ENCODE data around the gene ZNF25. TPM values are rescaled to one million over a fixed set of nuclear protein-coding genes. Genes with fewer than 3 reads are reported as not detected.
"Not testable (repeated sequence)": the region's sequence is repeated elsewhere in the genome, so short reads cannot be mapped to it uniquely, and the experiment has no call there.

ZNF25 gene
- total RNA-seq, 1 donor from 2014 or later = 12.8 TPM

DNA sequence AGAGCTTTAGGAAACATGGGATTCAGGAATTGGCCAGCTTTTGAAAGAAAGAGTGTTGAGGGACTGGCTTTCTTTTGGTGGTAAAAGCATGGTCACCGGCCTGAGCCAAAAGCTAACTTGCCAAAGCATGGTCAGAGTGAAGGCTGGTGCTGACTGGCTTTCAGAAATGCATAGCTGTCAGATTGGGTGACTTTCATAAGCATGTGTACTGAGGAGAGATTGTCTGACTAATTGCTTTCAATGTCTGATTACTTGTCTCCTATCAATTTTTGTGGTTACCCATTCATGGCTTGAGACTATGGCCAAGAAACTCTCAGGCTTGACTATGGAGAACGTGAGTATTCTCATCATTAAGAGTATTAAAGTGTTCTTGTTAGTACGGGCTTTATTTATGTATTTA is 28.2 kb downstream of the ZNF25 start:
- Histone ChIP-seq H3K4me3 (no peak overlapping the region), H3K4me1 (no peaks in the 10 kb centered on the region), H3K9me3 (no peaks in the 10 kb centered on the region), H3K27me3 (no peaks in the 10 kb centered on the region), H3K27ac (no peak overlapping the region), H3K36me3 (peaks cover 0 to 24% of the 10 kb centered on the region in 2 donors)
- DNase-seq (ENCODE audit: extremely low spot score in 2 of 2) = no peak
- TF ChIP-seq POLR2AphosphoS5 (IDR thresholded peaks at IDR 0.05; ENCODE audit: insufficient read depth in 1 of 2, low read depth in 1 of 2) = no peak
- TF ChIP-seq, protein P1, sequence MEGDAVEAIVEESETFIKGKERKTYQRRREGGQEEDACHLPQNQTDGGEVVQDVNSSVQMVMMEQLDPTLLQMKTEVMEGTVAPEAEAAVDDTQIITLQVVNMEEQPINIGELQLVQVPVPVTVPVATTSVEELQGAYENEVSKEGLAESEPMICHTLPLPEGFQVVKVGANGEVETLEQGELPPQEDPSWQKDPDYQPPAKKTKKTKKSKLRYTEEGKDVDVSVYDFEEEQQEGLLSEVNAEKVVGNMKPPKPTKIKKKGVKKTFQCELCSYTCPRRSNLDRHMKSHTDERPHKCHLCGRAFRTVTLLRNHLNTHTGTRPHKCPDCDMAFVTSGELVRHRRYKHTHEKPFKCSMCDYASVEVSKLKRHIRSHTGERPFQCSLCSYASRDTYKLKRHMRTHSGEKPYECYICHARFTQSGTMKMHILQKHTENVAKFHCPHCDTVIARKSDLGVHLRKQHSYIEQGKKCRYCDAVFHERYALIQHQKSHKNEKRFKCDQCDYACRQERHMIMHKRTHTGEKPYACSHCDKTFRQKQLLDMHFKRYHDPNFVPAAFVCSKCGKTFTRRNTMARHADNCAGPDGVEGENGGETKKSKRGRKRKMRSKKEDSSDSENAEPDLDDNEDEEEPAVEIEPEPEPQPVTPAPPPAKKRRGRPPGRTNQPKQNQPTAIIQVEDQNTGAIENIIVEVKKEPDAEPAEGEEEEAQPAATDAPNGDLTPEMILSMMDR (IDR thresholded peaks at IDR 0.05) = no peak
- no peak for TF ChIP-seq POLR2A (IDR thresholded peaks at IDR 0.05)
- intact Hi-C loops (cut with DNase I) = no loop called here

DNA sequence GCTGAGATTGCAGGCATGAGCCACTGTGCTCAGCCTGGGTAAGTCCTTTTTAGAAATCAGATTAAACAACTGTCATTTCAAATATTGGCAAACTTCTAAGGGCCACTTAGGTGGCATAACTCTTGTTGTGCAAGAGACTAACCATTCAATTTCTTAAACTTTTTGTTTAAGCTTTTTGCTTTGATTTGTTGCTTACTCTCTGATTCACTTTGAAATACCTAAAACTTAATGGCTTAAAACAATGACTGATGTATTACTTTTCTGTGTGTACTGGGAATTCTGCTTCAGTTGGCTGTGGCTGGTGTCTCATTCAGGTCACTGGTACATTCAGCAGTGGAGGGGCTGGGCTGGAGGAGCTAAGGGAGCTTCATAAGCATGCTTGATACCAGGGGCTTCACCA is 28.9 kb downstream of the ZNF25 start:
- Histone ChIP-seq H3K27me3 (no peaks in the 10 kb centered on the region), H3K9me3 (no peaks in the 10 kb centered on the region), H3K4me1 (no peaks in the 10 kb centered on the region), H3K27ac (no peak overlapping the region), H3K4me3 (no peak overlapping the region), H3K36me3 (peaks cover 0 to 17% of the 10 kb centered on the region in 2 donors)
- TF ChIP-seq, protein P1 (IDR thresholded peaks at IDR 0.05) = no peak
- TF ChIP-seq POLR2A (IDR thresholded peaks at IDR 0.05) (no peak), POLR2AphosphoS5 (IDR thresholded peaks at IDR 0.05; ENCODE audit: insufficient read depth in 1 of 2, low read depth in 1 of 2) (no peak)
- intact Hi-C loops (cut with DNase I) = no loop called here
- no peak for DNase-seq (ENCODE audit: extremely low spot score in 2 of 2)

DNA sequence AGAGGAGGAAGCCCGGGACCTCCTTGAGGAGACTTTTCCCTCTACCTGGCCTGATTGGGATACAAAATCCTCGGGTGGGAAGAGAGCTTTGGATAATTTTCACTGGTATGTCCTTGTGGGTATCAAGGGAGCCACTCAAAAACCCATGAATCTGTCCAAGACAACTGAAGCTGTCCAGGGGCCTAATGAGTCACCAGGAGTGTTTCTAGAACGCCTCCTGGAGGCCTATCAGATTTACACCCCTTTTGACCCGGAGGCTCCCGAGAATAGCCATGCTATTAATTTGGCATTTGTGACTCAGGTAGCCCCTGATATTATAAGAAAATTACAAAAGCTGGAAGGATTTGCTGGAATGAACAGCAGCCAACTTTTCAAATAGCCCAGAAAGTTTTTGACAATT is 38.6 kb downstream of the ZNF25 start:
- no peak for DNase-seq (ENCODE audit: extremely low spot score in 2 of 2)
- Histone ChIP-seq H3K27me3 (no peaks in the 10 kb centered on the region), H3K9me3 (no peaks in the 10 kb centered on the region), H3K4me1 (no peaks in the 10 kb centered on the region), H3K4me3 (no peak overlapping the region), H3K36me3 (no peaks in the 10 kb centered on the region), H3K27ac (no peak overlapping the region)
- intact Hi-C loops (cut with DNase I) = no loop called here
- TF ChIP-seq, protein P1 (IDR thresholded peaks at IDR 0.05) = no peak
- TF ChIP-seq POLR2A (IDR thresholded peaks at IDR 0.05) (no peak), POLR2AphosphoS5 (IDR thresholded peaks at IDR 0.05; ENCODE audit: insufficient read depth in 1 of 2, low read depth in 1 of 2) (no peak)

DNA sequence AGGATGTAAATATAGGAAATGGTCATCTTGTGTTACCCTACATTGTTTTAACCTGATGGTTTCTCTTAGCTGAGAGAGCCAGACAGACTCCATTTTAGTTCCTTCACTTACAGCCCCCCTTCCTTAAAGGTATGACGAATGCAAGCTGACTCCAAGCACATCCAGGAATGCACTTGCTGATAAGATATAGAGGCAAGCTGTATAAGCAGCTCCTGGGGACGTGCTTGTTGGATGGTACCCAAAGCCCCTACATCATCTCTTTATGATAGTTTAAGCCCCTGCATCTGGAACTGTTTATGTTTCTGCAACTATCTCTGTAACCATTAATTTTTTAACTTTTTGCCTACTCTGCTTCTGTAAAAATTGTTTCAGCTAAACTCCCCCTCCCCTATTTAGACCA is 41.7 kb downstream of the ZNF25 start:
- intact Hi-C loops (cut with DNase I) = no loop called here
- Histone ChIP-seq H3K27ac (no peak overlapping the region), H3K4me3 (no peak overlapping the region), H3K9me3 (no peaks in the 10 kb centered on the region), H3K4me1 (no peaks in the 10 kb centered on the region), H3K27me3 (no peaks in the 10 kb centered on the region), H3K36me3 (no peaks in the 10 kb centered on the region)
- no peak for DNase-seq (ENCODE audit: extremely low spot score in 2 of 2)
- TF ChIP-seq POLR2A (IDR thresholded peaks at IDR 0.05) = no peak
- TF ChIP-seq, protein P1 (IDR thresholded peaks at IDR 0.05) = no peak
- no peak for TF ChIP-seq POLR2AphosphoS5 (IDR thresholded peaks at IDR 0.05; ENCODE audit: insufficient read depth in 1 of 2, low read depth in 1 of 2)

DNA sequence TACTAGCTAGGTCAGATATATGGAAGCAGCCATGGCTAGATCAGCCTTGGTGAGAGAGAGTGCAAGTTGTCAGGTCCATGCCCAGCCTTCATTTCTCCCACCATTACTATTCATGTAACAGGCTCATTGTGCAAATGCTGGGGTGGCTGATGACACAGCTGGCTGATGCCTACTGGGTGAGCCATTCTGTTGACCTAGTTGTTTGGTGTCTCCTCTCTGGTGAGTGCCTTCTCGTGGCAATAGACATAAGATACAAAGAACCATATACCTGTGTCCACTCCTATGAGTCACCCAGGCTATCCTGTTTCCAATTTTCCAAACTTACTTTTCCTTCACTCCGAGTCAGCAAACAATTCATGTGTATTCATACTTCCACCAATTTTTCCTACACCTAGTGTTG is 46.0 kb downstream of the ZNF25 start:
- no peak for TF ChIP-seq POLR2AphosphoS5 (IDR thresholded peaks at IDR 0.05; ENCODE audit: insufficient read depth in 1 of 2, low read depth in 1 of 2)
- no peak for TF ChIP-seq POLR2A (IDR thresholded peaks at IDR 0.05)
- TF ChIP-seq, protein P1 (IDR thresholded peaks at IDR 0.05) = no peak
- no peak overlapping the region for H3K4me3 ChIP-seq
- no peaks in the 10 kb centered on the region for H3K4me1 ChIP-seq
- H3K27me3 ChIP-seq = no peaks in the 10 kb centered on the region
- no peak overlapping the region for H3K27ac ChIP-seq
- H3K36me3 ChIP-seq = no peaks in the 10 kb centered on the region
- no peaks in the 10 kb centered on the region for H3K9me3 ChIP-seq
- intact Hi-C loops (cut with DNase I) = no loop called here
- DNase-seq (ENCODE audit: extremely low spot score in 2 of 2) = no peak

DNA sequence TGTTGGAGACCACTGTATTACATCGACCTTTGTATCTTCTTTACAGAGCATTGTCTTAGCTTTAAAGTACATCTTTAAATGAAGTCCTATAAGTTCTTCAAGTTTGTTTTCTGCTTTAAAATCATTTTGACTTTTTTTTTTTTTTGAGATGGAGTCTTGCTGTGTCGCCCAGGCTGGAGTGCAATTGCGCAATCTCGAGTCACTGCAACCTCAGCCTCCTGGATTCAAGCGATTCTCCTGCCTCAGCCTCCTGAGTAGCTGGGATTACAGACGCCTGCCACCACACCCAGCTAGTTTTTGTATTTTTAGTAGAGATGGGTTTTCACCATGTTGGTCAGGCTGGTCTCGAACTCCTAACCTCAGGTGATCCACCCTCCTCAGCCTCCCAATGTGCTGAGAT is 68.3 kb downstream of the ZNF25 start:
- H3K27ac ChIP-seq; H3K4me3 ChIP-seq; intact Hi-C loops (cut with DNase I); DNase-seq (ENCODE audit: extremely low spot score in 2 of 2); H3K4me1 ChIP-seq; H3K27me3 ChIP-seq; H3K36me3 ChIP-seq; H3K9me3 ChIP-seq: not testable (repeated sequence)

Data from vagina (tissue), 2 donors.